GM23338 (cell line): ENCODE measurements around the gene MATK. TPM values are rescaled to one million over a fixed set of nuclear protein-coding genes. Genes with fewer than 3 reads are reported as not detected.

ENCODE experiments used
- polyA plus RNA-seq: library from polyadenylated mRNA; unstranded; fragments of >200 nt; fragmentation: Nextera tagmentation; extraction: Ambion mirVana; gene quantifications from 2 replicates; pipeline ENCODE4 v1.2.1, GENCODE V29; 2016
- small RNA-seq: library from RNA; depleted of rRNA; stranded (forward); fragments of <200 nt; gene quantifications from one replicate; pipeline ENCODE3, GENCODE V24; 2014; ENCODE audit warnings: low replicate concordance
- total RNA-seq: library from RNA; depleted of rRNA; stranded (reverse); fragments of >200 nt; shearing (Covaris generic); gene quantifications from 2 replicates; pipeline ENCODE4 v1.2.3, GENCODE V29; 2014; rRNA removed

The MATK gene
- total and polyA plus RNA-seq, 2 experiments from 2014 or later = 13.4 to 21.4 TPM

Small RNA genes lying within 50 kb of the gene (small RNA-seq; reads per million reads assigned to genes)
- not detected for gene AC005777.1

Other genes starting within 250 kb of the MATK start
- gene TEKTIP1, start 247.2 kb downstream of the MATK start, total RNA-seq = not detected in 2 replicates
- gene TEKTIP1, start 247.2 kb downstream of the MATK start, polyA plus RNA-seq = 0.50 TPM in 1 of 2 replicates, not detected in the other
- 75.5 and 91.1 TPM in 2 replicates for gene MFSD12, start 228.8 kb downstream of the MATK start, total RNA-seq
- gene MFSD12, start 228.8 kb downstream of the MATK start, polyA plus RNA-seq = 35.3 and 36.1 TPM in 2 replicates
- 107 and 130 TPM in 2 replicates for gene HMG20B, start 213.4 kb downstream of the MATK start, total RNA-seq
- 74.1 and 77.8 TPM in 2 replicates for gene HMG20B, start 213.4 kb downstream of the MATK start, polyA plus RNA-seq
- 0.59 and 1.6 TPM in 2 replicates for gene GIPC3, start 200.9 kb downstream of the MATK start, total RNA-seq
- gene GIPC3, start 200.9 kb downstream of the MATK start, polyA plus RNA-seq = 0.26 and 0.48 TPM in 2 replicates
- gene TBXA2R, start 179.5 kb downstream of the MATK start, total RNA-seq = 0.73 and 0.82 TPM in 2 replicates
- 0.42 and 0.47 TPM in 2 replicates for gene TBXA2R, start 179.5 kb downstream of the MATK start, polyA plus RNA-seq
- gene CACTIN, start 159.6 kb downstream of the MATK start, total RNA-seq = 47.4 and 47.7 TPM in 2 replicates
- 14.3 and 16.9 TPM in 2 replicates for gene CACTIN, start 159.6 kb downstream of the MATK start, polyA plus RNA-seq
- 35.2 and 46.7 TPM in 2 replicates for gene PIP5K1C, start 85.9 kb downstream of the MATK start, total RNA-seq
- 11.8 and 13.5 TPM in 2 replicates for gene PIP5K1C, start 85.9 kb downstream of the MATK start, polyA plus RNA-seq
- 19.8 and 23.9 TPM in 2 replicates for gene TJP3, start 78.0 kb downstream of the MATK start, total RNA-seq
- 14.1 and 18.2 TPM in 2 replicates for gene TJP3, start 78.0 kb downstream of the MATK start, polyA plus RNA-seq
- gene APBA3, start 24.7 kb downstream of the MATK start, total RNA-seq = 31.8 and 56.1 TPM in 2 replicates
- 16.6 and 17.2 TPM in 2 replicates for gene APBA3, start 24.7 kb downstream of the MATK start, polyA plus RNA-seq
- gene MRPL54, start 23.7 kb downstream of the MATK start, total RNA-seq = 29.7 and 47.3 TPM in 2 replicates
- gene MRPL54, start 23.7 kb downstream of the MATK start, polyA plus RNA-seq = 89.9 and 93.1 TPM in 2 replicates
- gene RAX2, start 14.2 kb downstream of the MATK start, total RNA-seq = not detected in 2 replicates
- gene RAX2, start 14.2 kb downstream of the MATK start, polyA plus RNA-seq = 0.13 TPM in 1 of 2 replicates, not detected in the other
- 13.5 and 15.8 TPM in 2 replicates for gene ZFR2, start 82.7 kb upstream of the MATK start, total RNA-seq
- 25.4 and 31.3 TPM in 2 replicates for gene ZFR2, start 82.7 kb upstream of the MATK start, polyA plus RNA-seq
- 36.4 and 45.7 TPM in 2 replicates for gene ATCAY, start 94.3 kb upstream of the MATK start, total RNA-seq
- gene ATCAY, start 94.3 kb upstream of the MATK start, polyA plus RNA-seq = 16.9 and 22.8 TPM in 2 replicates
- 55.9 and 57.3 TPM in 2 replicates for gene NMRK2, start 146.7 kb upstream of the MATK start, total RNA-seq
- 65.3 and 69.3 TPM in 2 replicates for gene NMRK2, start 146.7 kb upstream of the MATK start, polyA plus RNA-seq
- gene DAPK3, start 184.7 kb upstream of the MATK start, total RNA-seq = 95.6 and 105 TPM in 2 replicates
- gene DAPK3, start 184.7 kb upstream of the MATK start, polyA plus RNA-seq = 30.7 and 32.1 TPM in 2 replicates
- 2,892 and 2,987 TPM in 2 replicates for gene EEF2, start 199.1 kb upstream of the MATK start, total RNA-seq
- gene EEF2, start 199.1 kb upstream of the MATK start, polyA plus RNA-seq = 772 and 1,028 TPM in 2 replicates
- 34.1 and 48.4 TPM in 2 replicates for gene PIAS4, start 221.4 kb upstream of the MATK start, total RNA-seq
- gene PIAS4, start 221.4 kb upstream of the MATK start, polyA plus RNA-seq = 17.0 and 20.0 TPM in 2 replicates